ENCODE measurements around the gene ZDHHC24.

Gene ZDHHC24

GRCh38 chr11:66579017-66579606 lies 33.3 kb upstream of the ZDHHC24 start:
- DNase-seq: peak; percentile 63 to 84
- TF ChIP-seq GATA1 (IDR thresholded peaks at IDR 0.05; ENCODE audit: low read depth, low read length) (no peak), POLR2A (IDR thresholded peaks at IDR 0.05; ENCODE audit: low read length) (no peak)

DNA sequence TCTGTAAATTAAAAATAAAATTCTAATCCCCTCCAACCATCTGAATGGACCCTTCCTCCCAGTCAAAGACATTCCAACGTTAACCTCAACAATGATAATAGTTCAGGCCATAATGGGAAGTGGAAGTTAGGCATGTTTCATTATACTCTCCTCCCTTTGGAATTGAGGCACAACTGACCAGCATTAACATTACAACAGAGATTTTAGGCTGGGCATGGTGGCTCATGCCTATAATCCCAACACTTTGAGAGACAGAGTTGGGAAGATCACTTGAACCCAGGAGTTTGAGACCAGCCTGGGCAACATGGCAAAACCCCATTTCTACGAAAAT lies 25.0 kb upstream of the ZDHHC24 start:
- DNase-seq: no peak
- TF ChIP-seq POLR2A (IDR thresholded peaks at IDR 0.05; ENCODE audit: low read length) (no peak), GATA1 (IDR thresholded peaks at IDR 0.05; ENCODE audit: low read depth, low read length) (no peak)

DNA sequence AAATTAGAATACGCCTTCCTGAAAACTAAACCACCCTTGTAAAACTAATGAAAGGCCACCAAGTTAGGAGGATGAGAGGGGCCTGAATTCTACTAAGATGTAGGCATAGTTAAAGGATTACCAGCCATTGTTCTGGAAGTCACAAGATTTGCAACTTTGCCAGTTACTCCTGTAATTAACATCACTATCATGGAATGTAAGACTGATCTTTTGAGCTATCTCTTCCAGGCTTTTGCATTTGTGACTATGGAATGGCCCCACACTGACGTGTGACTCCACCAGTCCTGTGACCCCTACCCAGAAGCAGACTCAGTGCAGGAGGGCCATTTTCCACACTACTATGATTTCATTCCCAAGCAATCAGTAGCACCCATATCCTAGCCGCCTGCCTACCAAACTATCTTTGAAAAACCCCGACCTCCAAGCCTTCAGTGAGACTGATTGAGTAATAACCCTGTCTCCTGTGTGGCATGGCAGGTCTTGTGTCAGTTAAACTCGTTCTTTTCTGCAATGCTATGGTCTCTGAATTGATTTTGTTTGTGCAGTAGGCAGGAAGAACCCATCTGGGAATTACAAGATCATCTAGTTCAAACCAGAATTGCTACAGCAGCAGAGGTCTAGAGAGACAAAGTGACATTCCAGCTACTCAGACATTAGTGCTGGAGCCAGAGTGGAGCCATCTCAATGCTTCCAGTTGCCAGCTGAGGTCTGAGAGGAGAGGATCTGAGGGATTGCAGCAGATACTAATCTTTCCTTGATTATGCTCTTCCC lies 24.4 kb upstream of the ZDHHC24 start:
- no peak for DNase-seq
- TF ChIP-seq GATA1 (IDR thresholded peaks at IDR 0.05; ENCODE audit: low read depth, low read length): no peak
- TF ChIP-seq POLR2A (IDR thresholded peaks at IDR 0.05; ENCODE audit: low read length): no peak

- DNase-seq: no peak
Measured at GRCh38 chr11:66569076-66569475, 23.2 kb upstream of the ZDHHC24 start.

GRCh38 chr11:66568124-66568916 lies 22.5 kb upstream of the ZDHHC24 start, which contains the start of gene CTSF:
TSS of gene CTSF (minus strand) at chr11:66568606. CDS start at chr11:66568486, 120 bp downstream.
- peak; percentile 75 to 76 for DNase-seq
- no peak for TF ChIP-seq POLR2A (IDR thresholded peaks at IDR 0.05; ENCODE audit: low read length)
- no peak for TF ChIP-seq GATA1 (IDR thresholded peaks at IDR 0.05; ENCODE audit: low read depth, low read length)

More at GRCh38 chr11:66569076-66569475, 23.2 kb upstream of the ZDHHC24 start:
- TF ChIP-seq POLR2A (IDR thresholded peaks at IDR 0.05; ENCODE audit: low read length): no peak
- TF ChIP-seq GATA1 (IDR thresholded peaks at IDR 0.05; ENCODE audit: low read depth, low read length): no peak

GRCh38 chr11:66567787-66568123 lies 21.9 kb upstream of the ZDHHC24 start:
- DNase-seq: no peak

GRCh38 chr11:66566221-66566620 lies 20.4 kb upstream of the ZDHHC24 start:
- no peak for TF ChIP-seq POLR2A (IDR thresholded peaks at IDR 0.05; ENCODE audit: low read length)
- TF ChIP-seq GATA1 (IDR thresholded peaks at IDR 0.05; ENCODE audit: low read depth, low read length): no peak
- DNase-seq: no peak

More at GRCh38 chr11:66567787-66568123, 21.9 kb upstream of the ZDHHC24 start:
- TF ChIP-seq POLR2A (IDR thresholded peaks at IDR 0.05; ENCODE audit: low read length) (no peak), GATA1 (IDR thresholded peaks at IDR 0.05; ENCODE audit: low read depth, low read length) (no peak)

DNA sequence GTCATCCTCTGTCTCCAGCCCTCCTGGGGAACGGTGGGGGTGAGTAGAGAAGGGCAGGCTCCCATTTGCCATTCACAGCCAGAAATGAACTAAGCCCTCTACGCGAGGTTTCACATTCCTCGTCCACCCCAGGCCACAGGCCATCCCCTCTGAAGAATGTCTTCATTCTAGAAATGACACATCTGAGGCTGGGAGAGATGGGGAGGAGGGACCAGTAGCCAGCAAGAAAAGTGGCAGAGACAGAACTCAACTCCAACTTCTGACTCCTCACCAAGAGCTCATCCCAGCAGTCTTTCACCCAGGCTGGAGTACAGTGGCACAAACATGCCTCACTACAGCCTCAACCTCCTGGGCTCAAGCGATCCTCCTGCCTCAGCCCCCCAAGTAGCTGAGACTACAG lies 19.1 kb upstream of the ZDHHC24 start:
- no peak for DNase-seq
- TF ChIP-seq POLR2A (IDR thresholded peaks at IDR 0.05; ENCODE audit: low read length): no peak
- no peak for TF ChIP-seq GATA1 (IDR thresholded peaks at IDR 0.05; ENCODE audit: low read depth, low read length)

GRCh38 chr11:66564538-66564937 lies 18.7 kb upstream of the ZDHHC24 start:
- DNase-seq: no peak

DNA sequence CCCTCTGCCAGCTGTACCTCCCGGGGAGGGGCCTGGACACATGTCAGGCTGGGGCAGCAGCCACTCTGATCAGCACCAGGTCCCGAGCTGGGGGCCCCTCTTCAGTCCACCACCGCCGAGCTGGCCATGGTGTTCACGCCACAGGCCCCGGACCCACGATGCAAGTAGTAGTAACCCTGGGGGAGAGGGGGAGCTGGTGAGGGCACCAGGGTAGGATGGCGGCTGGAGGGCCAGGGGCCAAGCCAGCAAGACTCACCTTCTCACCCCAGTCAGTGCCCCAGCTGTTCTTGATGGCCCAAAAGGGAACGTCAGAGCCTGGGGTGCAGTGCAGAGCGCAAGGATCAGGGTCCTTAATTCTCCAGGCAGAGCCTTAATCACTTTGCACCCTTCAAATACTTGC lies 18.0 kb upstream of the ZDHHC24 start:
- TF ChIP-seq POLR2A (IDR thresholded peaks at IDR 0.05; ENCODE audit: low read length): no peak
- TF ChIP-seq GATA1 (IDR thresholded peaks at IDR 0.05; ENCODE audit: low read depth, low read length): no peak
- no peak for DNase-seq

More at GRCh38 chr11:66564538-66564937, 18.7 kb upstream of the ZDHHC24 start:
- TF ChIP-seq GATA1 (IDR thresholded peaks at IDR 0.05; ENCODE audit: low read depth, low read length) (no peak), POLR2A (IDR thresholded peaks at IDR 0.05; ENCODE audit: low read length) (no peak)

GRCh38 chr11:66562907-66563583 lies 17.2 kb upstream of the ZDHHC24 start:
- no peak for DNase-seq
- TF ChIP-seq POLR2A (IDR thresholded peaks at IDR 0.05; ENCODE audit: low read length) (no peak), GATA1 (IDR thresholded peaks at IDR 0.05; ENCODE audit: low read depth, low read length) (no peak)

GRCh38 chr11:66562275-66562674 lies 16.4 kb upstream of the ZDHHC24 start:
- TF ChIP-seq GATA1 (IDR thresholded peaks at IDR 0.05; ENCODE audit: low read depth, low read length): no peak
- TF ChIP-seq POLR2A (IDR thresholded peaks at IDR 0.05; ENCODE audit: low read length): no peak

DNA sequence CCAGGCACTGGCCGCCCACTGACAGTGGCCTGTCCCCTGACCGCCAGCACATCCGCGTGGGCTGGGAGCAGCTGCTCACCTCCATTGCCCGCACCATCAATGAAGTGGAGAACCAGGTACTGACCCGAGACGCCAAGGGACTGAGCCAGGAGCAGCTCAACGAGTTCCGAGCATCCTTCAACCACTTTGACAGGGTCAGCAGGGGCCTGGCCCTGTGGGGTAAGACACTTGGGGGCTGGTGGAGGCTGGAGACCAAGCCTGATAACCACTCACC lies 16.1 kb upstream of the ZDHHC24 start:
- no peak for DNase-seq
- TF ChIP-seq GATA1 (IDR thresholded peaks at IDR 0.05; ENCODE audit: low read depth, low read length) (no peak), POLR2A (IDR thresholded peaks at IDR 0.05; ENCODE audit: low read length) (no peak)

More at GRCh38 chr11:66562275-66562674, 16.4 kb upstream of the ZDHHC24 start:
- DNase-seq: no peak

Measured in erythroblast (primary cell).